ENCODE measurements around the gene ACTL8.

Gene ACTL8

GRCh38 chr1:17851056-17851455 is 95.9 kb downstream of the ACTL8 start:
- DNase-seq: no peak

GRCh38 chr1:17852383-17852782 is 97.2 kb downstream of the ACTL8 start:
- no peak for DNase-seq

- DNase-seq: no peak
These were observed 98.3 kb downstream of the ACTL8 start for GRCh38 chr1:17853241-17853935.

- no peak for DNase-seq
These were observed 101.5 kb downstream of the ACTL8 start for GRCh38 chr1:17856496-17857108.

GRCh38 chr1:17857109-17857499 is 102.0 kb downstream of the ACTL8 start:
- DNase-seq: no peak

- peak; percentile 48 for DNase-seq
These were observed 102.9 kb downstream of the ACTL8 start for GRCh38 chr1:17857996-17858395.

- DNase-seq: no peak
These were observed 105.7 kb downstream of the ACTL8 start for GRCh38 chr1:17860812-17861211.

GRCh38 chr1:17861685-17862084 is 106.6 kb downstream of the ACTL8 start:
- DNase-seq: peak; percentile 96

- DNase-seq: no peak
These were observed 107.0 kb downstream of the ACTL8 start for GRCh38 chr1:17862121-17862520.

- DNase-seq: peak; percentile 88
These were observed 111.0 kb downstream of the ACTL8 start for GRCh38 chr1:17865912-17866739.

- no peak for DNase-seq
These were observed 111.6 kb downstream of the ACTL8 start for GRCh38 chr1:17866740-17867029.

GRCh38 chr1:17867470-17867869 is 112.3 kb downstream of the ACTL8 start:
- DNase-seq: no peak

- no peak for DNase-seq
These were observed 114.7 kb downstream of the ACTL8 start for GRCh38 chr1:17869815-17870214.

GRCh38 chr1:17870679-17871078 is 115.5 kb downstream of the ACTL8 start:
- DNase-seq: no peak

GRCh38 chr1:17873007-17873675 is 118.0 kb downstream of the ACTL8 start:
- no peak for DNase-seq

- peak; percentile 91 for DNase-seq
These were observed 119.1 kb downstream of the ACTL8 start for GRCh38 chr1:17874231-17874630.

- peak; percentile 38 for DNase-seq
These were observed 119.6 kb downstream of the ACTL8 start for GRCh38 chr1:17874710-17875109.

GRCh38 chr1:17875171-17875881 is 120.2 kb downstream of the ACTL8 start:
- no peak for DNase-seq

GRCh38 chr1:17875882-17876280 is 120.7 kb downstream of the ACTL8 start:
- peak; percentile 20 for DNase-seq
